Measurements from ENCODE around the gene DEGS2. TPM values are rescaled to one million over a fixed set of nuclear protein-coding genes. Genes with fewer than 3 reads are reported as not detected.

The DEGS2 gene
- total RNA-seq, 1 experiment from 2014 or later: 94.2 TPM

Small RNA genes lying within 50 kb of the gene (small RNA-seq; reads per million reads assigned to genes)
- gene MIR151B (not detected), gene MIR342 (not detected)

Other genes starting within 250 kb of the DEGS2 start
- 3.2 and 6.9 TPM in 2 replicates for gene EVL, start 94.2 kb downstream of the DEGS2 start, total RNA-seq (2014; rRNA removed; shearing (Covaris generic))
- 62.7 and 63.2 TPM in 2 replicates for gene YY1, start 79.5 kb upstream of the DEGS2 start, total RNA-seq (2014; rRNA removed; shearing (Covaris generic))
- gene SLC25A29, start 146.8 kb upstream of the DEGS2 start, total RNA-seq (2014; rRNA removed; shearing (Covaris generic)): 57.4 and 63.3 TPM in 2 replicates
- gene SLC25A47, start 163.7 kb upstream of the DEGS2 start, total RNA-seq (2014; rRNA removed; shearing (Covaris generic)): 0.18 and 0.37 TPM in 2 replicates
- 7.3 and 11.4 TPM in 2 replicates for gene WDR25, start 216.8 kb upstream of the DEGS2 start, total RNA-seq (2014; rRNA removed; shearing (Covaris generic))

Data from HT-29 (cell line).